NCI-H510A treated with DMSO at 0.1 percent for 48 hours (cell line): ENCODE measurements around the gene LARP1.
"Not testable (repeated sequence)": the region's sequence is repeated elsewhere in the genome, so short reads cannot be mapped to it uniquely, and the experiment has no call there.

Source experiments
- DNase-seq: peaks from one replicate; lab custom pipeline; 2025; lab: John Stamatoyannopoulos, UW

Gene LARP1

GRCh38 chr5:154794525-154795234 lies 39.5 kb downstream of the LARP1 start:
- DNase-seq: no peak

GRCh38 chr5:154795235-154795596 lies 40.0 kb downstream of the LARP1 start:
- DNase-seq: no peak

- DNase-seq: no peak
These were observed 42.6 kb downstream of the LARP1 start for GRCh38 chr5:154797762-154798161.

GRCh38 chr5:154800582-154800981 lies 45.4 kb downstream of the LARP1 start:
- no peak for DNase-seq

- DNase-seq: no peak
These were observed 45.9 kb downstream of the LARP1 start for GRCh38 chr5:154801083-154801482.

- no peak for DNase-seq
These were observed 46.9 kb downstream of the LARP1 start for GRCh38 chr5:154802050-154802449.

GRCh38 chr5:154806176-154806575 lies 51.0 kb downstream of the LARP1 start:
- DNase-seq: no peak

GRCh38 chr5:154811239-154811638 lies 56.1 kb downstream of the LARP1 start:
- DNase-seq: no peak

- DNase-seq: peak; percentile 18
These were observed 56.7 kb downstream of the LARP1 start for GRCh38 chr5:154811653-154812465.

GRCh38 chr5:154813158-154813557 lies 58.0 kb downstream of the LARP1 start:
- DNase-seq: no peak

GRCh38 chr5:154813736-154814135 lies 58.6 kb downstream of the LARP1 start:
- DNase-seq: no peak

GRCh38 chr5:154815025-154815424 lies 59.8 kb downstream of the LARP1 start:
- DNase-seq: no peak

GRCh38 chr5:154815684-154816247 lies 60.6 kb downstream of the LARP1 start:
- no peak for DNase-seq

GRCh38 chr5:154816891-154817492 lies 61.8 kb downstream of the LARP1 start:
- no peak for DNase-seq

GRCh38 chr5:154817815-154818214 lies 62.6 kb downstream of the LARP1 start:
- no peak for DNase-seq

- no peak for DNase-seq
These were observed 63.4 kb downstream of the LARP1 start for GRCh38 chr5:154818471-154819116.

- no peak for DNase-seq
These were observed 64.4 kb downstream of the LARP1 start for GRCh38 chr5:154819546-154819945.

- no peak for DNase-seq
These were observed 65.2 kb downstream of the LARP1 start for GRCh38 chr5:154820383-154820782.

- not testable (repeated sequence) for DNase-seq
These were observed 67.7 kb downstream of the LARP1 start for GRCh38 chr5:154822896-154823295.

- no peak for DNase-seq
These were observed 68.4 kb downstream of the LARP1 start for GRCh38 chr5:154823605-154824004.

- DNase-seq: no peak
These were observed 68.9 kb downstream of the LARP1 start for GRCh38 chr5:154824070-154824469.

GRCh38 chr5:154829181-154829588 lies 74.0 kb downstream of the LARP1 start:
- peak; percentile 25 for DNase-seq
